ENCODE data around the gene S100A6. TPM values are rescaled to one million over a fixed set of nuclear protein-coding genes. Genes with fewer than 3 reads are reported as not detected.

S100A6 gene
- total RNA-seq, 1 experiment from 2014 or later, result 19.2 TPM

- no peak for TF ChIP-seq ATF2 (CRISPR knock-in tag; IDR thresholded peaks at IDR 0.05; ENCODE audit: borderline replicate concordance, low read depth)
- TF ChIP-seq NR2C2 (CRISPR knock-in tag; IDR thresholded peaks at IDR 0.05), result no peak
- TF ChIP-seq, protein P1, sequence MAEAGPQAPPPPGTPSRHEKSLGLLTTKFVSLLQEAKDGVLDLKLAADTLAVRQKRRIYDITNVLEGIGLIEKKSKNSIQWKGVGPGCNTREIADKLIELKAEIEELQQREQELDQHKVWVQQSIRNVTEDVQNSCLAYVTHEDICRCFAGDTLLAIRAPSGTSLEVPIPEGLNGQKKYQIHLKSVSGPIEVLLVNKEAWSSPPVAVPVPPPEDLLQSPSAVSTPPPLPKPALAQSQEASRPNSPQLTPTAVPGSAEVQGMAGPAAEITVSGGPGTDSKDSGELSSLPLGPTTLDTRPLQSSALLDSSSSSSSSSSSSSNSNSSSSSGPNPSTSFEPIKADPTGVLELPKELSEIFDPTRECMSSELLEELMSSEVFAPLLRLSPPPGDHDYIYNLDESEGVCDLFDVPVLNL (CRISPR knock-in tag; IDR thresholded peaks at IDR 0.05; ENCODE audit: borderline replicate concordance, low read depth), result no peak; the same call in 1 of the 2 replicates
- TF ChIP-seq, protein P2, sequence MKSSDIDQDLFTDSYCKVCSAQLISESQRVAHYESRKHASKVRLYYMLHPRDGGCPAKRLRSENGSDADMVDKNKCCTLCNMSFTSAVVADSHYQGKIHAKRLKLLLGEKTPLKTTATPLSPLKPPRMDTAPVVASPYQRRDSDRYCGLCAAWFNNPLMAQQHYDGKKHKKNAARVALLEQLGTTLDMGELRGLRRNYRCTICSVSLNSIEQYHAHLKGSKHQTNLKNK (CRISPR knock-in tag; IDR thresholded peaks at IDR 0.05), result no peak
- TF ChIP-seq CDX4 (CRISPR knock-in tag; IDR thresholded peaks at IDR 0.05; ENCODE audit: borderline replicate concordance), result no peak
- no peak for TF ChIP-seq PREB (CRISPR knock-in tag; IDR thresholded peaks at IDR 0.05; ENCODE audit: borderline replicate concordance)
- no peak for TF ChIP-seq NFE2L1 (CRISPR knock-in tag; IDR thresholded peaks at IDR 0.05)
- TF ChIP-seq MAX (CRISPR knock-in tag; IDR thresholded peaks at IDR 0.05), result no peak
- TF ChIP-seq, protein P3, sequence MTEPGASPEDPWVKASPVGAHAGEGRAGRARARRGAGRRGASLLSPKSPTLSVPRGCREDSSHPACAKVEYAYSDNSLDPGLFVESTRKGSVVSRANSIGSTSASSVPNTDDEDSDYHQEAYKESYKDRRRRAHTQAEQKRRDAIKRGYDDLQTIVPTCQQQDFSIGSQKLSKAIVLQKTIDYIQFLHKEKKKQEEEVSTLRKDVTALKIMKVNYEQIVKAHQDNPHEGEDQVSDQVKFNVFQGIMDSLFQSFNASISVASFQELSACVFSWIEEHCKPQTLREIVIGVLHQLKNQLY (CRISPR knock-in tag; IDR thresholded peaks at IDR 0.05), result no peak
- no peak for TF ChIP-seq ZNF281 (CRISPR knock-in tag; IDR thresholded peaks at IDR 0.05)
These were observed 30.0 kb upstream of the S100A6 start, which contains the start of gene S100A2 (continued) for GRCh38 chr1:153565529-153566374.

DNA sequence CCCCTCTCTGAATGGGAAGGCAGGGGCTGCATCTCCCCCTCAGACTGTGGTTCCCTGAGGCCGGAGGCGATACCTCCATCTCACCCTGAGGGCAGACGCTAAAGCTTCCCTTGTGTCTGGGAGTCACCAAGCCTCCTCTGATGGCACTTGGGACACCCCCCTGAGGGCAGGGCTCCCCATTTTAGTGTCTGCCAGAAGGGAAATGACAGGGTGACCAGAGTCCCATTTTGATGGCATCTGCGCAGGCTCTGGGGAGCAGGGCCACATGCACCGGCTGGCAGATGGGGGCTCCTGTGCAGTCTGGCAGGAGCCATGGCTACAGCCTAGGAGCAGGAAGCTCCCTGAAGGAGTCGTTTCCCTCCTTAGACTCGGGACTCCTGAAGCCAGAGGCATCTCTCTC, 28.2 kb upstream of the S100A6 start:
- DNase-seq (ENCODE audit: low spot score) (no peak), ATAC-seq (no peak)
- Mint-ChIP-seq H3K36me3 (no peaks in the 10 kb centered on the region), H3K27ac (no peak overlapping the region), H3K9me3 (no peaks in the 10 kb centered on the region), H3K27me3 (ENCODE audit: low read depth) (no peaks in the 10 kb centered on the region; the same call in 1 of the 2 replicates), H3K4me3 (no peak overlapping the region), H3K4me1 (peaks cover 30% of the 10 kb centered on the region)
- POLR2A ChIA-PET, result interaction anchor here (1.0 kb wide), 1 partner anchor 17 kb away, joined by 3 read pairs; no protein-coding TSS in a partner anchor
- CTCF ChIA-PET, result interaction anchor here (0.9 to 3.9 kb wide), 8 partner anchors 8 to 210 kb away, joined by 3 to 28 read pairs (median 5); partner anchors contain the start of genes S100A13 and S100A3
- TF ChIP-seq, protein P4, sequence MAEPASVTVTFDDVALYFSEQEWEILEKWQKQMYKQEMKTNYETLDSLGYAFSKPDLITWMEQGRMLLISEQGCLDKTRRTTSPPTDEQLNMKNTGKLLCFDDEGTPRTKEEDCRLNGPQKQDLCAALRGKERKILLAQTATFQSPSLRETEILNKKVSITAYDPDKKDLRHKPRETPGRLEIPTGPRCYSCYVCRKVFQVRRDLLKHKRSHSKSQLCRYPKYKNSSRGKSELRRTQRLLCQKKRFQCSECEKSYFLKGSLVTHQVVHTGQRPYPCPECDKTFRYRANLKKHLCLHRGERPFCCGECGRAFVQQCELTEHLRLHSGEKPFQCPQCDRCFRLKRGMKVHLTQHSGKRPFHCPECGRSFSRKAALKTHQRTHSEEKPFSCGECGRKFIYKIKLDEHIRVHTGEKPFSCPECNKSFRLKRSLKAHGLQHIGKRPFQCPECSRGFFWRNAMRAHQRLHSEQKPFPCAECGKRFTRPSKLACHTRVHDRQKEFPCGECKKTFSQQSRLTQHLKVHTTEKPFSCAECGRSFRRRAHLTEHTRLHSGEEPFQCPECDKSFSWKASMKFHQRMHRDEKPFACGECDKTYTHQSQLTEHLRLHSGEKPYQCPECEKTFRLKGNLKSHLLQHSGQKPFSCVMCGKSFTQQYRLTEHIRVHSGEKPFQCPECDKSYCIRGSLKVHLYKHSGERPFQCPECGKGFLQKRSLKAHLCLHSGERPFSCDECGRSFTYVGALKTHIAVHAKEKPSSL (CRISPR knock-in tag; conservative IDR thresholded peaks at IDR 0.05), result no peak
- TF ChIP-seq, protein P5, sequence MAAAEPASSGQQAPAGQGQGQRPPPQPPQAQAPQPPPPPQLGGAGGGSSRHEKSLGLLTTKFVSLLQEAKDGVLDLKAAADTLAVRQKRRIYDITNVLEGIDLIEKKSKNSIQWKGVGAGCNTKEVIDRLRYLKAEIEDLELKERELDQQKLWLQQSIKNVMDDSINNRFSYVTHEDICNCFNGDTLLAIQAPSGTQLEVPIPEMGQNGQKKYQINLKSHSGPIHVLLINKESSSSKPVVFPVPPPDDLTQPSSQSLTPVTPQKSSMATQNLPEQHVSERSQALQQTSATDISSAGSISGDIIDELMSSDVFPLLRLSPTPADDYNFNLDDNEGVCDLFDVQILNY (CRISPR knock-in tag; IDR thresholded peaks at IDR 0.05), result no peak
- TF ChIP-seq MYBL2 (CRISPR knock-in tag; IDR thresholded peaks at IDR 0.05) (no peak), ATF2 (CRISPR knock-in tag; IDR thresholded peaks at IDR 0.05; ENCODE audit: borderline replicate concordance, low read depth) (no peak), FOXP4 (CRISPR knock-in tag; IDR thresholded peaks at IDR 0.05) (no peak)
